GM21619 (cell line): ENCODE results near the gene CYP2F1.
"Not testable (repeated sequence)": the region's sequence is repeated elsewhere in the genome, so short reads cannot be mapped to it uniquely, and the experiment has no call there.

Experiments used
- ATAC-seq: cut with Tn5 transposase; IDR thresholded peaks from one replicate; pipeline ENCODE4 v1.9.1; 2021; ENCODE audit not compliant: unreplicated experiment

CYP2F1 gene

GRCh38 chr19:41114132-41114531 is at the start of gene CYP2F1:
Gene CYP2F1, plus strand, starts transcription at chr19:41114432. Its CDS starts 1,757 bp downstream, at chr19:41116189.
- ATAC-seq, result no peak

GRCh38 chr19:41064974-41065569 is 49.2 kb upstream of the CYP2F1 start:
- ATAC-seq, result no peak

DNA sequence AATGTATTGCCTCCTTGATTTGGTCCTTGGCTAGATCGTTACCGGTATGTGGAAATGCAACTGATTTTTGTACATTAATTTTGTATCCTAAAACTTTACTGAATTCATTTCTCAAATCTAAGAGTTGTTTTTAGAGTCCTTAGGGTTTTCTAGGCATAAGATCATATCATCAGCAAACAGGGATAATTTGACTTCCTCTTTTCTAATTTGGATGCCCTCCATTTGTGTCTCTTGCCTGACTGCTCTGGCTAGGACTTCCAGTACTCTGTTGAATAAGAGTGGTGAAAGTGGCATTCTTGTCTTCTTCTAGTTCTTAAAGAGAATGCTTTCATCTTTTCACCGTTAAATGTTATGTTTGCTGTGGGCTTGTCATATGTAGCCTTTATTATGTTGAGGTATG is 37.9 kb upstream of the CYP2F1 start:
- no peak for ATAC-seq

DNA sequence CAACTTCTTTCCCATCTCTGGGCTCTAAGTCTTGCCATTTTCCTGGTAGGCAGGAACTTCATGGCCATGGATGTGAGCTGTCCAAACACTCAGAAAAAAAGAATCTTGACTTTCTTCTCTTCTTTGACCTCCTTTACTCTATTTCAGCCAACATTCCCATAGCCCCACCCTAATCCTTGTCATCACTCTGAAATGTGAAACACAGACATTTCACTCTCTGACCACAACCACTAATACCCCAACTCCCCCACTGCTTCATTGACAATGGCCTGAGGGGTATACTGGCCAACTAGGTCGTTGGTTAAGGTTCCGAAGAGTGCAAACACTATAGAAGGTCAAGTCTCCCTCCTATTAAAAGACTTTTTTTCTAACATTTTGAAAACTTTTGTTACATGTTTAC is 30.7 kb upstream of the CYP2F1 start:
- no peak for ATAC-seq

DNA sequence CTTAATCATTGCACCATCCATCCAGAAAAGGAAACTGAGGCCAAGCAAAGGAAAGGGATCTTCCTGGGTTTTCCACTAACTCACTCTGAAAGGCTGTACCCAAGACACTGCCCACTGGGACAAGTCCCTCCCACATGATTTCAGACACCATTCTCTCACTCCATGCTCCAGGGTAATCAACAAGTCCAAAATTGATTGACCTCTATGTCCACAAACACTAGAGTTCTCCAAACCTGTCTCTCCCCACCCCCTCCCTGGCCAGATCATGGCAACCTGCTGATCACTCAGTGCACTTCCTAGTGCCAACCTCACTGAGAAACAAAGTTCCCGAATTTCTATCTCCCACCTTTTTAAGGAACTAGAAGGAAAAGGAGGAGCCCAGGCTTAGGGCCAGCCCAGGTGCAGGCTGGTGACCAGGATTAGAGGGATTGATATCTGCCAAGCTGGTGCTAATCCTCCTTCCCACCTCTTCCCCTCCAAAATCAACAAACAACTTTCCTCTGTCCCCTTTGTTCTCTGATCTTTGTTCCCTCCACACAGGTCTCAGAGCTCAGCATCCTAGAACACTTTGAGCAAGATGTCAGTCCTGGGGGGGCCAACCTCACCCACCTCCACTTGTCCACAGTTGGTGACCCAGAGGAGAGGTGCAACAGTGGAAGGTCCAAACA is 28.4 kb upstream of the CYP2F1 start:
- ATAC-seq, result no peak

- no peak for ATAC-seq
Observed at GRCh38 chr19:41088151-41088550, 26.1 kb upstream of the CYP2F1 start, which contains the start of gene CYP2A13. Gene CYP2A13, plus strand, starts transcription at chr19:41088451. Its CDS starts 21 bp downstream, at chr19:41088472.

DNA sequence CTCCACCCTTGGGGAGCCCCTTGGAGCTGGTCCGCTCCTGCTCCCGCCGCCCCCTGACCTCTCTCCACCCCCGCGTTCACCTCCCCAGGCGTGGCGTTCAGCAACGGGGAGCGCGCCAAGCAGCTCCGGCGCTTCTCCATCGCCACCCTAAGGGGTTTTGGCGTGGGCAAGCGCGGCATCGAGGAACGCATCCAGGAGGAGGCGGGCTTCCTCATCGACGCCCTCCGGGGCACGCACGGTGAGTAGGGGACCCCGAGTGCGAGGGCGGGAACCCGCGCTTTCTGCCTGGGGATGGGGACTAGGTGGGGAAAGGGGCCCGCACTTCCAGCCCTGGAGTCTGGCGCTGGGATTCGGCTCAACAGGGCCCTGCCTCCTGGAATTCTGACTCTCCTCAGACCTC is 24.3 kb upstream of the CYP2F1 start:
- ATAC-seq, result no peak

- no peak for ATAC-seq
Observed at GRCh38 chr19:41095703-41096102, 18.5 kb upstream of the CYP2F1 start.

DNA sequence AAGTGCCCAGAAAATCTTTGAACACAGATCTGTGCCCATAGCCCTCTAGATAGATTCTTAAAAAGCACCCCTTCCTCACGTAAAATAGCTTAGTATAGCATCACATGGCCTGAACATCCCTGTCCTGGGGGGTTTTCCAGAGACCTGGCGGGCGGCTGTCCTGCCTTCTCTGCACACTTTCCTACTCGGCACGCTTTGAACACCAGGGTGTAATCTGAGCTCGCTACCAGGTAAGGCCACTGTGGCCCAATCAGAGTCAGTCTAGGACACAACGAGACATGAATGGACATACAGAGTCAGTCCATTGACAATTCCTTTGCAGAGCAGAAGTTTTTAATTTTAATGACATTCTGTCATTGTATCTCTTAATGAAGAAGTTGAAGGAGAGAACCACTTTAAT is 17.9 kb upstream of the CYP2F1 start:
- ATAC-seq, result no peak

DNA sequence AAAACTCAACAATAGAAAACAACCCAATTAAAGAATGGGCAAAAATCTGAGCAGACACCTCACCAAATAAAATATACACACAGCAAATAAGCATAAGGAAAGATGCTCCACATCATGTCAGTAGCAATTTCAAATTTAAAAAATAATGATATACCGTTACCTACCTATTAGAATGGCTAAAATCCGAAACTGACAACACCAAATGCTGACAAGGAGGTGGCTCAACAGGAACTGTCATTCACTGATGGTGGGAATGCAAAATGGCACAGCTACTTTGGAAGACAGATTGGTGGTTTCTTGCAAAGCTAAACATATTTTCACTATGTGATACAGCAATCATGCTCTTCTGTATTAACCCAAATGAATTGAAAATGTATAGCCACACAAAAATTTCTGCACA is 16.9 kb upstream of the CYP2F1 start:
- ATAC-seq, result no peak

GRCh38 chr19:41098762-41099161 is 15.5 kb upstream of the CYP2F1 start:
- ATAC-seq, result no peak

- ATAC-seq, result not testable (repeated sequence)
Observed at GRCh38 chr19:41102210-41102609, 12.0 kb upstream of the CYP2F1 start.

GRCh38 chr19:41106177-41106576 is 8.1 kb upstream of the CYP2F1 start:
- ATAC-seq, result no peak

- ATAC-seq, result no peak
Observed at GRCh38 chr19:41111296-41111695, 2.9 kb upstream of the CYP2F1 start.

- ATAC-seq, result no peak
Observed at GRCh38 chr19:41111750-41112295, 2.4 kb upstream of the CYP2F1 start.

DNA sequence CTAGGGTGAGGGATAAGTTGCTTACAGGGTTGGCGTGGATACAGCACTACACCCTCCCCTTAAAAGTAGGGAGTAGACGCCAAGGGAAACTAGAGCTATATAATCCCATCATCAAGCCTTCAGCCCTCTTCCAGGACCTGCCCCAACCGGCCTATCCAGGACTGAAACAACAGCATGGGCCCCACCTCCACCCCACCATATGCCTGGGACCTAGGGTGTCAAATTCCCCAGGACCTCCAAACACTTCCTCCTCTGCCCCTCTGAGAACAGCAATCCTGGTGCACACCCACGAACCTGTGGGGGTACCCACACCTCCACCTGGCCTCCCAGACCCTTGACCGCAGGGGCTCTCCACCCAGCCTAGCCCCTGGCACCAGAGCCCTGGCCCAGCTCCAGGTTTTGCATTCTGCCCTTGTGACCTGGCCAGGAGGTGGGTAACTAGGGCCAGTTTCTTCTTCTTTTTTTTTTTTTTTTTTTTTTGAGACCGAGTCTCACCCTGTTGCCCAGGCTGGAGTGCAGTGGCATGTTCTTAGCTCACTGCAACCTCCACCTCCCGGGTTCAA is 1.4 kb upstream of the CYP2F1 start:
- ATAC-seq, result no peak

- no peak for ATAC-seq
Observed at GRCh38 chr19:41116261-41116660, 2.0 kb downstream of the CYP2F1 start.

- not testable (repeated sequence) for ATAC-seq
Observed at GRCh38 chr19:41120929-41121911, 7.0 kb downstream of the CYP2F1 start.

- not testable (repeated sequence) for ATAC-seq
Observed at GRCh38 chr19:41122846-41123245, 8.6 kb downstream of the CYP2F1 start.

DNA sequence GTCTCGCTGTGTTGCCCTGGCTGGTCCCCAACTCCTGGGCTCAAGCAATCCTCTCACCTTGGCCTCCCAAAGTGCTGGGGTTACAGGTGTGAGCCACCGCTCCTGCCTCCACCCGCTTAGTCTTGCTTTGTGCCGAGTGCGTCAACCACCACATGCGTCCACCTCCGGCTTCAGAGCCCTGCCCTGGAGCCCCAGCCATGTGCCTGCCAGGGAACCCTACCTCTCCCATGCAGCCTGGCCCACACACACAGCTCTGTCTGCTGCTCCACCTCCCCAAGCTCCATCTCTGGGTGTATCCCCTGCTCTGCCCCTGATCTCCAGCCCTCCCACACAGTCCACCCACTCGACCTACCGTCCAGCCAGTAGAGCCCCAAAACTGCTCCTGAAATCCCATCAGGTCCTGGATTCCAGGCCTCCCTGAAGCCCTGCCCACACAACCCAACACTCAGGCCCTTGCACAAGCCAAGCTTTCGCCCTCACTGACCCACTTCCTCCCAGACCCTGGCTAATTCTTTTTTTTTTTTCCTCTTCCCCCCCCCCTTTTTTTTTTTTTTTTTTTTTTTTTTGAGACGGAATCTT is 9.6 kb downstream of the CYP2F1 start:
- ATAC-seq, result no peak
